Measurements from ENCODE around the gene OR4F6.
"Not testable (repeated sequence)": the region's sequence is repeated elsewhere in the genome, so short reads cannot be mapped to it uniquely, and the experiment has no call there.

The OR4F6 gene, protein sequence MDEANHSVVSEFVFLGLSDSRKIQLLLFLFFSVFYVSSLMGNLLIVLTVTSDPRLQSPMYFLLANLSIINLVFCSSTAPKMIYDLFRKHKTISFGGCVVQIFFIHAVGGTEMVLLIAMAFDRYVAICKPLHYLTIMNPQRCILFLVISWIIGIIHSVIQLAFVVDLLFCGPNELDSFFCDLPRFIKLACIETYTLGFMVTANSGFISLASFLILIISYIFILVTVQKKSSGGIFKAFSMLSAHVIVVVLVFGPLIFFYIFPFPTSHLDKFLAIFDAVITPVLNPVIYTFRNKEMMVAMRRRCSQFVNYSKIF

GRCh38 chr15:101803209-101803608 is at the start of gene OR4F6:
Gene OR4F6, plus strand, starts transcription at chr15:101803509. Its CDS starts 2,211 bp downstream, at chr15:101805720.
- DNase-seq (ENCODE audit: low read depth in 2 of 2), result no peak

DNA sequence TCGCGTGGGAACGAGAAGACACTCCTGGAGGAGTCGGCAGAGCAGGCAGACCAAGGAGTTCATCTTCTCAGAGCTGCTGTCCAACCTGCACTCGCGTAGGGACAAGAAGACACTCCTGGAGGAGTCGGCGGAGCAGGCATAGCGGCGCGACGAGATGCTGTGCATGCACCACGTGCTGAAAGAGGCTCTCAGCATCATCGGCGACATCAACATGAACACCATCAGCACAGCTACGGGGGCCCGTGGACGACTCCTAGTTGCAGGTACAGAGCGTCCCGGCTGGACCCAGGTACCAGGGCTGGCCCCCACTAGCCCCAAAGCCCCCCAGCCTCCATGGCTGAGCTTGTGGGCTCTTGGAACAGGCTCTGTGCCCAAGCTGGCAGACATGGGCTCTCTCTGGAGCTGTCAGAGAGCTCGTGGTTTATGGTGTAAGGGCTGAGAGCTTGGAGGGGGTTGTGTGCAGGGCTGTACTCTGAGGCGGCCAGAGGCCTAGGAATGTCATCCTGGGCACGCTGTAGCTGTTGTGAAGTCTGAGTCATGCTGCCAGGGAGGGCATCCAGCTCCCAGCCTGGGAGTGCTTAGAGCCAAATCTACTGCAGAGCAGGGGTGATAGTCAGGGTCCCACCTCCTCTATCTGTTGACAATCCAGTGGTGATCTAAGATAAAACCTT is 38.5 kb upstream of the OR4F6 start:
- DNase-seq (ENCODE audit: low read depth in 2 of 2), result not testable (repeated sequence)

DNA sequence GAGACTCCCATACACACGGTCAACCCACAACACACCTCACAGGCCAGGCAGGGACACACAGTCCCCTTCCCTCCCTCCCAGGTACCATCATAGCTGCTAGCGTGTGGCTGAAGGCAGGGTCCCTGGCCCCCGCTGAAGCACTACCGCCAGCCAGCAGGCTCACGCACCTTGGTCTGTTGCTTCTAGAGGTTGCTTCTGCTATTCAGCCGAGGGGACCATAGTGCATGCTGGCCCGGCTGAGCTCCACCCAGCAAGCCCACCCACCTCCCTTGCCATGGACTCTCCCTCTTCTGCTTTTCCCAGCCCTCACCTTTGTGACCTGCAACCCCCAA is 38.0 kb upstream of the OR4F6 start:
- not testable (repeated sequence) for DNase-seq (ENCODE audit: low read depth in 2 of 2)

DNA sequence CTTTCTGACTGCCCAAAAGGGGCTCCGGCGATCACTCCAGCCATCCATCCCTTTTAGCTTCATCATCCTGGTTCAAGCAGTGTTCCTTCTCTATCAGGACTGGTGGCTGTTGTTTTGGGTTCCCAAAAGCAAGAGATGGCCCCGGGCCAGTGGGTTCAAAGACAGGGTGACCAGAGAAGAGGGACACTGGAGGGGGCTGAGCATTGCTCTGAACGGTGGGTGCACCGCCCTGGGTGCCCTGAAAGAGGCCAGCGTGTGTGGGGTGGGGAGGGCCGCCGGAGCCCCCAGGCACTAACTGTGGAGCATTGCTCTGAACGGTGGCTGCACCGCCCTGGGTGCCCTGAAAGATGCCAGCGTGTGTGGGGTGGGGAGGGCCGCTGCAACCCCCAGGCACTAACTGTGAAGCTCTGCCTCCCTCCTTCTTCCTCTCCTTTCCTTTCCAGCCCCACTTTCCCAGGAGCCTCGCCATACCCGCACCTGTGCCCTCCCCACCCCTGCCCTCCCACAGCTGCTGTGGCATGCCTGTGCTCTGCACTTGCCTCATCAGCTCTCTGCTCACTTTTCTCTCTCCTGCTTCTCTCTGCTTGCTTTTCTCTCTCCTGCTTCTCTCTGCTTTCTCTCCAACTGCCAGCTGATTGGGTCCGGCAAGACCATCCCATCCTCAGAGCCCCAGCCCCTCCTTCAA is 37.4 kb upstream of the OR4F6 start:
- no peak for DNase-seq (ENCODE audit: low read depth in 2 of 2)

GRCh38 chr15:101767083-101767640 is 36.1 kb upstream of the OR4F6 start:
- DNase-seq (ENCODE audit: low read depth in 2 of 2), result not testable (repeated sequence)

- DNase-seq (ENCODE audit: low read depth in 2 of 2), result no peak
Measured at GRCh38 chr15:101772921-101773320, 30.4 kb upstream of the OR4F6 start.

- no peak for DNase-seq (ENCODE audit: low read depth in 2 of 2)
Measured at GRCh38 chr15:101773496-101774100, 29.7 kb upstream of the OR4F6 start.

- DNase-seq (ENCODE audit: low read depth in 2 of 2), result no peak
Measured at GRCh38 chr15:101775136-101775535, 28.2 kb upstream of the OR4F6 start.

DNA sequence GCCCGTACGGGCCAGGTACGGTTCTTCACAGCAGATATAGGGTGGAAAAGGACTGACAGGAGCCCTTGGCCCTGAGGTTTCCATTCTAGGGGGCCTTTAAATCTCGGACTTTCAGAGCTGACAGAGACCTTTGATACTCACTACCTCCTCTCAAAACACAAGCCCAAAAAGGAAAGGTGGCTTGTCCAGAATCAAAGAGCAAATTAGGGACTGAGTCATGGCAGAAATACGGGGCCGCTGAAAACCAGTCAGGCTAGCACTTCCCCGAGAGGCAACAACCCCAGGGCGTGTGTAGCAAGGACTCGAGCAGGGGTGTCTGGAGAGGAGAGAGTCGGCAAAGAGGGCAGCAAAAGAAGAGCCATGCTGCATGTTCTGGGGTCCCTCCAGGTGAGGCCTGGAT is 24.7 kb upstream of the OR4F6 start:
- DNase-seq (ENCODE audit: low read depth in 2 of 2), result not testable (repeated sequence)

GRCh38 chr15:101780225-101780624 is 23.1 kb upstream of the OR4F6 start:
- not testable (repeated sequence) for DNase-seq (ENCODE audit: low read depth in 2 of 2)

DNA sequence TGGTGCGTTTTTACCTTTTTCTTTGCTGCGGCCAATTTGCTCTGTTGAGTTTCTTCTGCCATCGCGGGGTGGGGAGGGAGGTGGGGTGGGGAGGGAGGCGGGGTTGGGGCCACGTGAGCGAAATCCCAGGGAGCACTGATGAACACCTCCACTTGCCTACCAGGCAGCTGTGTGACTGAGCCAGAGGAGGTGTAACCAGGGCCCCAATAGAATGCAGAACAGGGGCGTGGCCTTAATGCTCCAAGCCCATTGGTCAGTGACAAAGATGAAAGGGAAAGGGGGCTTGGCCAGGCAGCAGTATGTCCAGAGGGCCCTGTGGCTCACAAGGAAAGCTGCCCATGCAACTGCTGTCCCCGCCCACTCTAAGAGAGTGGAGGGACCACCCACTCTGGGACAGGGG is 21.4 kb upstream of the OR4F6 start:
- no peak for DNase-seq (ENCODE audit: low read depth in 2 of 2)

GRCh38 chr15:101784644-101785043 is 18.7 kb upstream of the OR4F6 start:
- no peak for DNase-seq (ENCODE audit: low read depth in 2 of 2)

DNA sequence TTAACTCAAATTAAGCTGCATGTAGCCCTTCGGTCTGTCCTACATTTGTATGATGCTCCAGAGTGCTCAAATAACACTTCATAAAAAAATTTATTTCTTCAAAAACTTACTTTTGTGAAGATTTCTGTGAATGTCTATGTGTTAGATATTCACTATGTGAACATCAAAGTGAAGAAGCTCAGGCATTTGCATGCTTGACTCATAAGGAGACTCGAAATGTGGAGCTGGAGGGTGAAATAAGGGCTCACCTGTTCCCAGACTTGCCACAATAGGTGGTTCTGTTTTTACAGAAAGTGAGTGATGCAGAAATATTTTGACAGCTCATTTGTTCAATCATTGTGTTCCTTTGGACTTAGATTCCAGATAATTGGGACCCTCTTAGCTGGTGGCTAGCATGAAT is 16.9 kb upstream of the OR4F6 start:
- DNase-seq (ENCODE audit: low read depth in 2 of 2), result not testable (repeated sequence)

DNA sequence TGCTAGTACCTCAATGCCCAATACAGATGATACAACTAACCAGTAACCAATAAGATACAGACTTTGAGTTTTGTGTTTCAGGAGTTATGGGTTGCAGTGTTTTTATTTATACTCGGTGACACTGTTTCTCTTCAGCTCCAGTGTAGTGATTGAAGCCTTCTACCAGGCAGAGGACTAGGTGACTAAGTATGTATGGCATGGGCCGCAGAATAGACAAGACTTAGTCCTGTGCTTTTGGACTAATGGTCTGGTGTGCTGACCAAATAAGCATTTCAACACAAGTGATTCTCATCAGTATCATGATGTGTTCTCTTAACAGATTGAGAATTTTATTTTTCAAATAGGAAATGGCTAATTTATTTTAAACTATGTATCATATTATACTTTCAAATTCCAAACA is 15.3 kb upstream of the OR4F6 start:
- not testable (repeated sequence) for DNase-seq (ENCODE audit: low read depth in 2 of 2)

DNA sequence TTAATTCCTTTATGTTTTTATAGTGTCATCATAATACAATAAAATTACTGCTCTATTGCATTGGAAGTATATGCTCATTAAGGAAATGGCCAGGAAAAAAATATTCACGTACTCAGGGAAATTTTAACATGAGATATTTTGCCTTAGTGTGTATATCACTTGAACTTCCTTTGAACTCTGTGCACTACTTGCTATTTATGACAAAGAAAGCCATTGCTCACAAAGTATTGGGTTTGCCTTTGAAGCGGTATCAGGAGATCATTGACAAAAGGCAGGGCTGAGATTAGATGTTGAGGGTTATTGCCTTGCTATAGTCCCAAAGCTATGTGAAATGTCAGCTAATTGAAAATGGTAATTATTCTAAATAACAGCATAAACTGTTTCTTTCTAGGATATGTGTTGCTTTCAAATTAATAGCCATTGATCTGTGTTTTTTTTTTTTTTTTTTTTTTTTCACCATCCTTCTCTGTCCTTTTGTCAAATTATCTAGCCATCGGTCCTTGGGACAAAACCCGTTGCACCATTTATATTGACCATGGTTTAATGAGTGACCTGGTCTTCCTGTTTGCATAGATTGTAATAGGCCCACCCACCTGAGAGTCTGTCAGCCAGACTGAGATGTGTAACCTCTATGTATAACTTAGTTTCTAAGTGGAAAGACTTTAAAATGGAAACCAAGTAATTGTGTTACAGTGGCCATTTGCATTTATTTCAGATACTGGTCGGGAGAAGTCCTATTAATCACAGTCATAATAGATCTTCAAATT is 14.6 kb upstream of the OR4F6 start:
- not testable (repeated sequence) for DNase-seq (ENCODE audit: low read depth in 2 of 2)

DNA sequence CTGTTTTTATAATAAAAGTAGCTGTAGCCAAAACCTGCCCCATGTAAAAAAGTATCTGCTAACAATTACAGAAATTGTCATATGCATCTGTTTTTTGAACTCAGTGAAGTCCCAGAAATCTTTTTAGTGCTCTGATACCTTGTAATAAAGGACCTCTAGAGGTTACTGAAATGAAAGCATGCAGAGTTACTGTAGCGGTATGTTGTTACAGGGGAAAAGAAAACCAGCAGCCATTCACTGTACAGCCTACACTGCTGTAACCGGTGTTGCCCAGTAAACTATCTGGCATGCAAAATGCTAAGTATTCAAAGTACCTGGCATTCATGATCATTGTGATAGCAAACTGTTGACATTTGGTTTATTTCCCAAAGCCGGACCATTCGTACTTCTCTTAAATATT is 12.6 kb upstream of the OR4F6 start:
- not testable (repeated sequence) for DNase-seq (ENCODE audit: low read depth in 2 of 2)

- not testable (repeated sequence) for DNase-seq (ENCODE audit: low read depth in 2 of 2)
Measured at GRCh38 chr15:101793981-101794380, 9.3 kb upstream of the OR4F6 start.

GRCh38 chr15:101795455-101795854 is 7.9 kb upstream of the OR4F6 start:
- no peak for DNase-seq (ENCODE audit: low read depth in 2 of 2)

DNA sequence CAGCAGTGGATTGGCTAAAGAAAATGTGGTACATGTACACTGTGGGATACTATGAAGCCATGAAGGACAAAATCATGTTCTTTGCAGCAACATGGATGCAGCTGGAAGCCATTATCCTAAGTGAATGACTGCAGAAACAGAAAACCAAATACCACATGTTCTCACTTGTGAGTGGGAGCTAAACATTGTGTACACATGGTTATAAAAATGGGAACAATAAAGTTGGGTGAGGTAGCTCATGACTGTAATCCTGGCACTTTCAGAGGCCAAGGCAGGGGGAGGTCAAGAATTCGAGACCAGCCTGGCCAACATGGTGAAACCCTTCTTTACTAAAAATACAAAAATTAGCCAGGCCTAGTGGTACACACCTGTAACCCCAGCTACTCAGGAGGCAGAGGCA is 3.6 kb upstream of the OR4F6 start:
- DNase-seq (ENCODE audit: low read depth in 2 of 2), result no peak

GRCh38 chr15:101801048-101801447 is 2.3 kb upstream of the OR4F6 start:
- no peak for DNase-seq (ENCODE audit: low read depth in 2 of 2)

DNA sequence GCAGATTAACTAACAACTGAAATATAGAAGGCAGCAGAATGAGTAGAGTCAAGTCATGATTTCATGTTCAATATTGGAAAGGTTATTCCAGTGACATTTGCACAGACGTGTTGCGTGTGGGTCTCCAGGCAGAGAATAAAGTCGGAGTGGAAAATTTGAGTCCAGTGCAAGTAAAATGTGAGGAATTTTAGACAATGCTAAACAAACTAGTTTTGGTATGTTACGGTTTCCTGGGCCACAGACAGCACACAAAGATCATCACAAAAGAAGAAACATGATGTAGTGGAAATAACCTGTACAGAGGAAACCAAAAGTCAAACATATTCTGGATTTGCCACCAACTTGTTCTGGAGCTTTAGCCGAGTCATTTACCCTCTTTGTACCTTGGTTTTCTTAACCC is 367 bp downstream of the OR4F6 start:
- DNase-seq (ENCODE audit: low read depth in 2 of 2), result no peak

Data from activated CD4-positive, alpha-beta T cell treated with anti-CD3 and anti-CD28 coated beads for 24 hours (primary cell).